Activated naive CD4-positive, alpha-beta T cell treated with anti-CD3 and anti-CD28 coated beads, Interleukin-2, amount 10 ng/mL, durations not matched to agents 5 hours and 36 hours (primary cell): Measurements from ENCODE around the gene RAF1. TPM values are rescaled to one million over a fixed set of nuclear protein-coding genes. Genes with fewer than 3 reads are reported as not detected.

Experiments used
- total RNA-seq, 2 experiments: library from RNA; stranded (reverse); gene quantifications; one replicate each; pipeline ENCODE4 v1.2.3, GENCODE V29; 2021

Gene RAF1
- 10 to 100 TPM; 76.6 to 80.7 TPM for total RNA-seq

DNA sequence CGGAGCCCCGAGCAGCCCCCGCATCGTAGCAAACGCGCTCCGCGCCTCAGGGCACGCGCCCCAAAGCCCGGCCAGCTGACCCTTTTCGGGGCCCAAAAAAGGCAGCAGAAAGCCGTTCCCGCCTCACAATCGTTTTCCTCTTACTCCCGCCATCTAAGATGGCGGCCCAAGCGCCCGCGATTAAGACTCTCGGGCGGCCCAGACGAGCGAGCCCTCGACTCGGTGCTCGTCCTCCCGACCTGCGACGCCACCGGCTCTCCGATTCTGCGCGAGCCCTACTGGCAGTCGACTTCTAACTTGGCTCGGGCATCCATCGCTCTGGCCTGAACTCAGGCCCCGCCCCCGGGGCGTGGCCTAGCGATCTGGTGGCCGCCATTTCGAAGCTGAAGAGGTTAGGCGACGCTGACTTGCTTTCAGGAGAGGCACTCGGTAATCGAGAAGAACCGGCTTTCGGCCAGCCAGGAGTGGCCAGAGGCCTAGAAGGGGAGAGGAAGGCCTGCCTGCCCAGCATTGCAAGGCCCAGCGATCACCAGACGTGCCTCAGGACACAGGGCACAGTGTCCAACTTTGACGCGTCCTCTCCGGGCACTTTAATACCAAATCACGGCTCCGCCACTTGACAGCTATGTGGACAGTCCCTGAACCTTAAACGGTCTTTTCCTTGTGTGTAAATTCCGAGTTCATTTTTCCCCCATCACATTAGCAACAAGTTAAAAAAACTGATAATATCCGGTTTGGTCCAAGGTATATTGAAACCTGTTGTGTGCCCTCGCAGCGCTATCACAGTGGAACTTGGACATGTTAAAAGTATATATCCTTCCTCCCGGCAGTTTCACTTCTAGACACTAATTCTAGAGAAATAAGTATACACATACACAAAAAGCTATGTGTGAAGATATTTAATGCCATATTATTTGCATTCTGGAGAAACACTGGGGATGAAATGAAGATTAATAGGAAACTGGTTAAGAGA is at the start of gene RAF1:
RAF1 (minus strand) TSS at position 182 of the 973 bp plus-strand sequence. CDS start 45,396 bp downstream, outside the sequence.

DNA sequence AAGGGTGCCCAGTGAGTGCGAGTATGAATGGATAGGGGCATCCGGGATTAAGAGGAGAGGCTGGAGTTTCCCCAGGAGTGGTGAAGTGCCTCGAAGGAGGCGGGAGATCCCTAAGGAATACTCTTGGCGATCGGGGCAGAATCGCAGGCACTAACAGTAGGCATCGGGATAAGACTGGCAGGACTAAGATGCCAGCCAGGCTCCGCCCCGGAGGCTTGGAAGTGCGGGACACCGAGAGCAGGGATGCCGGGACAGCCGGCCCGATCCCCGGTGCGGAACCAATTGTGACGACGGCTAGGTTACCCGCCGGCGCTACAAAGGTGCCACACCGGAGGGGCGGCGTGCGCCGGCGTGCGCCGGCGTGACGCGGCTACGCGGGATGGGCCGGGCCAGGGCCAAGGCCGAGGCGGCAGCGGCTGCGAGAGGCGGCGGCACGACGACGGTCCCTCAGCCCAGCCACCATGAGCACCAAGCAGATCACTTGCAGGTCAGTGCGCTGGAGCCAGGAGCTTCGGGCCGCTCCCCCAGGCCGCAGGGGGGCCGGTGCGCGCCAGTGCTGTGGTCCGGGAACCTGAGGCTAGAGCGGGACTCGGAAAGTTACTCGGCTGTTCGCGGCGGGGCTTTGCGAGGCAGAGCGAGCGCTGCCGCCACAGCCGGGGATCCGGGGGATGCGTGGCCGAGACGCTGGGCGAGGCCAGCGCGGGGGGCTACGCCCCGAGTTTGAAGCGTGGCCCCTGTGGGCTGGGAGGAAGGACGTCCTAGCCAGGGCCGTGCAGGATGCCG is 107.0 kb downstream of the RAF1 start, which contains the start of gene MKRN2:
MKRN2 (plus strand) TSS at position 398 of the 783 bp plus-strand sequence; CDS start at position 462, 64 bp downstream.

DNA sequence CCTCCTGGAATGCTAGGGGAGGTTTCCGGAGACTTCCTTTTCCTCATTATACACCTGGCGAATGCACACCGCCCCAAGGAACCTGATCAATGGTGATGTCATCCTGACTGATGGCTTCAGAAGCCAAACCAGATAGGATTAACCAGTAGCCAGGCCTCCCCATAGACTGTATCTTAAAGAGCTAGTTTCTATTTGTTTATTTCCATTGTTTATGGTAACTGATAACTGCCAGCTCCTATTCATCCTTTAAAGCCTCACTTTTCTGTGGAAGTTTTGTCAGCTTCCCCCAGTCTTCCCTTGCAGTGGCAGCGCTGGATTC is 118.5 kb downstream of the RAF1 start, which contains the start of gene MKRN2OS:
MKRN2OS (minus strand) TSS at position 27 of the 319 bp plus-strand sequence. CDS start 35 bp downstream, outside the sequence.

Other genes with a start within 250 kb of the RAF1 start
- 10 to 100 TPM; 11.2 to 11.9 TPM for gene TSEN2, start 179.6 kb downstream of the RAF1 start, total RNA-seq
- not detected for gene MKRN2OS, start 118.6 kb downstream of the RAF1 start, total RNA-seq
- 10 to 100 TPM; 23.1 to 23.2 TPM for gene MKRN2, start 107.0 kb downstream of the RAF1 start, total RNA-seq
- gene TMEM40, start 95.1 kb upstream of the RAF1 start, total RNA-seq = not detected
- gene CAND2, start 132.6 kb upstream of the RAF1 start, total RNA-seq = under 1 TPM; 0.33 to 0.39 TPM
- gene RPL32, start 177.4 kb upstream of the RAF1 start, total RNA-seq = 1,000 to 10,000 TPM; 2,538 to 2,600 TPM